GM18502 (cell line): ENCODE results near the gene CFHR5.
"Not testable (repeated sequence)": the region's sequence is repeated elsewhere in the genome, so short reads cannot be mapped to it uniquely, and the experiment has no call there.

Experiments used
- ATAC-seq: cut with Tn5 transposase; IDR thresholded peaks from one replicate; pipeline ENCODE4 v1.9.1; 2021; ENCODE audit warnings: mild to moderate bottlenecking; ENCODE audit not compliant: unreplicated experiment, poor library complexity

Gene CFHR5

DNA sequence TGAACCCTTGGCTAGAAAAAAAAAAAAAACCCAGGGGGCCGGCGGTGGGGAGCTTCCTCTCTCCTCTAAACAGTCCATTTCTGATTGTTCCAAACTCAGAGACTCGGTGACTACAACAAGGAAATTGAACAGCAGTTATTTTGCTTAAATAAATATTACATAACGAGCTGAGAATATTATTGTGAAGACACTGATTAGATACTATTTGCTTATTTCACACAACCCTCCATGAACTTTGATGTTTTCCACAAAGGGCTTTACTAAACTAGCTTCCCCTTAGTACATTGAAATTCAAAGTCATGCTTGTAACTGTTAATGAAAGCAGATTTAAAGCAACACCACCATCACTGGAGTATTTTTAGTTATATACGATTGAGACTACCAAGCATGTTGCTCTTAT is at the start of gene CFHR5:
CFHR5 (plus strand) TSS at position 279 of the 400 bp plus-strand sequence; CDS start at position 388, 109 bp downstream.
- no peak for ATAC-seq

DNA sequence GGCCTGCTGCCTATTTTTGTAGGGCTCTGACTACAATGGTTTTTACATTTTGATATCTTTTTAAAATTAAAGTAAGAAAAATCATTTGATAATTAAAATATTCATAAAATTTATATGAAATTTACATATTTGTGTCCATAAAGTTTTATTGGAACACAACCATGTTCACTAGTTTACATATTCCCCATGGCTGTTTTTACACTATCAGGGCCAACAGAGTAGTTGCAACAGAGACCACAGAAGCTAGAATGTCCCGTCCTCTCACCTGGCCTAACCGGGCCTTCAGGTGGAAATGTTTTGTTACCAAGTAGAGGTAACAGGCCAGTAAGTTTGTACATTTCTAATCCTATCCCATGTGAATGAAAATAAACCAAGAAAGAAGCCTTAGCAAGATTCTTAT is 44.5 kb upstream of the CFHR5 start:
- not testable (repeated sequence) for ATAC-seq

DNA sequence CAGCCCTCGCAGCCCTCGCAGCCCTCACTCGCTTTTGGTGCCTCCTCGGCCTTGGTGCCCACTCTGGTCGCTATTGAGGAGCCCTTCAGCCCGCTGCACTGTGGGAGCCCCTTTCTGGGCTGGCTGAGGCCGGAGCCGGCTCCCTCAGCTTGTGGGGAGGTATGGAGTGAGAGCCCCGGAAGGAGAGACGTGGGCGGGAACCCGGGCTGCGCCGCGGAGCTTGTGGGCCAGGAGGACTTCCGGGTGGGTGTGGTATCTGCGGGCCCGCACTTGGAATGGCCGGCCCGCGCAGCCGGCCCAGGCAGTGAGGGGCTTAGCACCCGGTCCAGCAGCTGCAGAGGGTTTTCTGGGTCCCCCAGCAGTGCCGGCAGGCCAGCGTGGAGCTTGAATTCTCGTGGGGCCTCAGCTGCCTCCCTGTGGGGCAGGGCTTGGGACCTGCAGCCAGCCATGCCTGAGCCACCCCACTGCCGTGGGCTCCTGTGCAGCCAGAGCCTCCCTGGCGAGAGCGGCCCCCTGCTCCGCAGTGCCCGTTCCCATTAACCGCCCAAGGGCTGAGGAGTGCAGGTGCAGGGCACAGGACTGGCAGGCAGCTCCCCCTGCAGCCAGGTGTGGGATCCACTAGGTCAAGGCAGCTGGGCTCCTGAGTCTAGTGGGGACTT is 43.7 kb upstream of the CFHR5 start:
- no peak for ATAC-seq

DNA sequence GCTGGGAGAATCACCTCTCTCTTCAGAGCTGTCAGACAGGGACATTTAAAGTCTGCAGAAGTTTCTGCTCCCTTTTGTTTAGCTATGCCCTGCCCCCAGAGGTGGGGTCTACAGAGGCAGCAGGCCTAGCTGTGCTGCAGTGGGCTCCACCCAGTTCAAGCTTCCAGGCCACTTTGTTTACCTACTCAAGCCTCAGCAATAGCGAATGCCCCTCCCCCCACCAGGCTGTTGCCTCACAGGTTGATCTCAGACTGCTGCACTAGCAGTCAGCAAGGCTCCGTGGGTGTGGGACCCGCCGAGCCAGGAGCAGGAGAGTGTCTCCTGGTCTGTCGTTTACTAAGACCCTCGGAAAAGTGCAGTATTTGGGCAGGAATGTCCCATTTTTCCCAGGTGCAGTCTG is 35.9 kb upstream of the CFHR5 start:
- ATAC-seq, result not testable (repeated sequence)

DNA sequence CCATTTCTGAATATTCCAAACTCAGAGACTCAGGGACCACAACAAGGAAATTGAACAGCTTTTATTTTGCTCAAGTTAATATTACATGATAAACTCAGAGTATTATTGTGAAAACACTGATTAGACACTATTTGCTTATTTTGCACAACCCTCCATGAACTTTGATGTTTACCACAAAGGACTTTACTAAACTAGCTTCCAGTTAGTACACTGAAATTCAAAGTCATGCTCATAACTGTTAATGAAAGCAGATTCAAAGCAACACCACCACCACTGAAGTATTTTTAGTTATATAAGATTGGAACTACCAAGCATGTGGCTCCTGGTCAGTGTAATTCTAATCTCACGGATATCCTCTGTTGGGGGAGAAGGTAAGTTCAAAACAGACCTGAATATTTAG is 33.8 kb upstream of the CFHR5 start, which contains the start of gene CFHR2:
CFHR2 (plus strand) TSS at position 171 of the 400 bp plus-strand sequence; CDS start at position 314, 143 bp downstream.
- ATAC-seq, result not testable (repeated sequence)

DNA sequence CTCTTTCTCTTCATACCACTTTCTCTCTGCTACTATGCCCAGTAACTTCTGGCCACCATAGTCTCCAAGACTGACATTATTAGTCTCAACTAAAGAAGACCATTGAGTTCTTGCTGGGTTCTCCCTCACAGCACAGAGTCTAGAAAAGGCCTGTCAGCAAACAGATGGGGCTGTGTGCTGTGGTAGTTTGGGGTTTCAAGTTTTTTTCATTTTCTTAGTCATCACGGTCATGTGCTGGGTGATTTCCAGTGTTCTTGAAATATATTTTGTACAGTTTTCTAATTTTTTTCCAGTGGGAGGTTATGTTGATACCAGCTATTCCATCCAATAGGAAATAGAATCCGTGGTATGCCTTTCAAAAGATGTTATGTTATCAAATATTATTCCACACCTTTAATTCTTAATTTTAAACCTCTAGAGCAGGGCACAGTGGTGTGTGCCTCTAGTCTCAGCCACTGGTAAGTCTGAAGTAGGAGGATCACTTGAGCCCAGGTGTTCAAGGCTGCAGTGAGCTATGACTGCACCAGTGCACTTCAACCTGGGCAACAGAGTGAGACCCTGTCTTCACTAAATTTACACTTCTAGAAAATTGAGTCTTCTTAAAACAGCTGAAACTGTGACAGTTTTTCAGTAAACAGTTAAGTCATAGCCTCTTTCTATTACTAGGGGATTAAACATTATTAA is 25.5 kb upstream of the CFHR5 start:
- peak; percentile 90 for ATAC-seq

DNA sequence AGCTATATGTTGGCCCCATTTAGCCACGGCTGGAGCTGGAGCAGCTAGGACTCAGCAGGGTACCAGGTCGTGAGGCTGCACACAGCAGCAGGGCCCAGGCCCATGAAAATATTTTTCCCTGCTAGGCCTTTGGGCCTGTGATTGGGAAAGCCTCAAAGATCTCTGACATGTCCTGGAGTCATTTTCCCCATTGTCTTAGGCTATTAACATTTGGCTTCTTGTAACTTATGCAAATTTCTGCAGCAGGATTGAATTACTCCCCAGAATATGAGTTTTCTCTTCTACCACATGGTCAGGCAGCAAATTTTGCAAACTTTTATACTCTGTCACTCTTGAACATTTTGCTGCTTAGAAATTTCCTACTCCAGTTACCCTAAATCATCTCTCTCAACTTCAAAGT is 22.6 kb upstream of the CFHR5 start:
- no peak for ATAC-seq

DNA sequence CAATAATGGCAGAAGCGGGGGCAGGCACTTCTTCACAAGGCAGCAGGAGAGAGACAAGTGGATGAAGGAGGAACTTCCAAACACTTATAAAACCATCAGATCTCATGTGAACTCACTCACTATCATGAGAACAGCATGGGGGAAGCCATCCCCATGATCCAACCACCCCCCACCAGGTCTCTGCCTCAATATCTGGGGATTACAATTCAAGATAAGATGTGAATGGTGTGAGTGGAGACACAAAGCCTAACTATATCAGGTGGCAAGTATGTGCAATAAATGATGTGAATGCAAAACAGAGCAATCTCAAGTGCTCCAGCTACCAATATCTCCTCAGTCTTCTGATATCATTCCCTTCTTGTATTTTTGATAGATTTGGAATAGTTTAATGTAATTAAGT is 21.4 kb upstream of the CFHR5 start:
- no peak for ATAC-seq

DNA sequence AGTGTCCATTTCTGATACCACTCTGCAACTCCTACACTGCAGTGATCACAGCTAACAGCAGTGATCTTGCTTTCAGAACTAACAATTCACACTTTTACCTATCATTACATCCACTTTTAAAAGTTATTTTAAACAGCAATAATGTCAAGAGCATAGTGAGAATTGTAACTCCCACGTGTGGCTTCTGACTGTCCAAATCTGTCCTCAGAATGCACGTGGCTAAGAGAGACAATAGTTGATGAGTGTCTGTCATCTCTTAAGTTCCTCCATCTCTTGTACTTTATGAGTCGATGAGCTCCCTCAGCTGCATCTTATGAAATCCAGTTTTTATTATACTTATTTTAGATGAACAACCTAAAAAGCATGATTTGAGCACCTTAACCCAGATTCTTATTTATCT is 16.5 kb upstream of the CFHR5 start:
- peak; percentile 66 for ATAC-seq

DNA sequence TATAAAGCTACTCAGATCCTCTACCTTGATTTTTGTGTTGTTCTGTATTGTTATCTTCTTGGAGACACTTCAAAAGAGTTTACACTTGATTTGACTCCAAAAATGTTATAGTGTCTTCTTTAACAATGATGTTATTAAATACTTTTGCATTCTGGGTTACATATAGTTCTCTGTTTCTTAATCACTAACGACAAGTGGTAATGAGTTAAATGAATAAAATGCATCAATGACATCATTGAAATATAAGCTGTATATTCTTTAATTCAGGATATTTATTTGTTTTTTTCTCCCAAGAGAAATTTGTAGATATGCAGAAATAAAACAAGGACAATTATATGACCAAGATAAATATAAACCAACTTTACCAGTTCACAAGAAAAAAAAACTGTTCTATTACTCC is 7.2 kb upstream of the CFHR5 start:
- ATAC-seq, result no peak

DNA sequence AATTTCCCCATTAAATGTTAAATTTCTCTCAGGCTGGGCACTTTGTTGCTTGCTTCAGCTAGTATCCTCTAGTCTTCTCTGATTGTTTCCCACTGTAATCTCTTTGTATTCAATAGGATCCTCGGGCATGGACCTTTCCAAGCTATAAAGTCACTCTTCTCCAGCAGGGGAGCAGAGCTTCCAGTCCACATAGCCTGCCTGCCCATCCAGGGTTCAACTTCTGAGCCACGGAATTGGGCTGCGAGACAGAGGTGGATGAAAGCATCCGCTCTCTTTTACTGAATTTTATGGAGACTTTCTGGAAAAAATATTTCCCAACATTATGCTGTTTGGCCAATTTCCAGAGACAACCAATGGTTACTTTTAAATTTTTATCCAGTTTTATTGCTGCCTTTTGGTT is 1.1 kb upstream of the CFHR5 start:
- no peak for ATAC-seq

DNA sequence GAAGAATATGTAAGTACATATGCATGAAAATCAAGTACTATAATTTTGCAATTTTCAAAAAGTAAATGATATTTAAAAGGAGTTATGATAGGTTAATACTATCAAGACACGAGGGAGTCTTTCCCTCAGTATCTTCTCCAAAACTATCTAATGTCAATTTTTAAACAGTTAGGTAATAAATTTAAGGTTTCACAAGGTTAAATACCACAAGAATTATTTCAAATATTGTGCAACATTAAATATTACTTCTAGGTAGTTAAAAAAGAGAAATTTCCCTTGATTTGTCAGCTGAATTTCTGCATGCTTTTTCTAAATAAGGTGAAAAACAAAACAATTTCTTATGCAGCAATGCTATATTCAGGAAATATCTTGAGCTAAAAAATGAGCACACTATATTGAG is 3.5 kb downstream of the CFHR5 start:
- no peak for ATAC-seq

DNA sequence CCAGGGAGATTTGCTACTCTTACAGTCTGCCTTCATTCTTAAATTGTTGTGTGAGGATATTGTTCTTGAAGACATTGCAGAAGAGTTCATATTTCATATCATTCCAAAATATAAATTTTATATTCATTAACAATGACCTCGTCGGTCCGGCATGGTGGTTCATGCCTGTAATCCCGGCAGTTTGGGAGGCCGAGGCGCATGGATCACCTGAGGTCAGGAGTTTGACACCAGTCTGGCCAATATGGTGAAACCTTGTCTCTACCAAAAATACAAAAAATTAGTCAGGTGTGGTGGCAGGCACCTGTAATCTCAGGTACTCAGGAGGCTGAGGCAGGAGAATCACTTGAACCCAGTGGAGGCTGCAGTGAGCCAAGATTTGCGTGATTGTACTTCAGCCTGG is 4.9 kb downstream of the CFHR5 start:
- ATAC-seq, result not testable (repeated sequence)

DNA sequence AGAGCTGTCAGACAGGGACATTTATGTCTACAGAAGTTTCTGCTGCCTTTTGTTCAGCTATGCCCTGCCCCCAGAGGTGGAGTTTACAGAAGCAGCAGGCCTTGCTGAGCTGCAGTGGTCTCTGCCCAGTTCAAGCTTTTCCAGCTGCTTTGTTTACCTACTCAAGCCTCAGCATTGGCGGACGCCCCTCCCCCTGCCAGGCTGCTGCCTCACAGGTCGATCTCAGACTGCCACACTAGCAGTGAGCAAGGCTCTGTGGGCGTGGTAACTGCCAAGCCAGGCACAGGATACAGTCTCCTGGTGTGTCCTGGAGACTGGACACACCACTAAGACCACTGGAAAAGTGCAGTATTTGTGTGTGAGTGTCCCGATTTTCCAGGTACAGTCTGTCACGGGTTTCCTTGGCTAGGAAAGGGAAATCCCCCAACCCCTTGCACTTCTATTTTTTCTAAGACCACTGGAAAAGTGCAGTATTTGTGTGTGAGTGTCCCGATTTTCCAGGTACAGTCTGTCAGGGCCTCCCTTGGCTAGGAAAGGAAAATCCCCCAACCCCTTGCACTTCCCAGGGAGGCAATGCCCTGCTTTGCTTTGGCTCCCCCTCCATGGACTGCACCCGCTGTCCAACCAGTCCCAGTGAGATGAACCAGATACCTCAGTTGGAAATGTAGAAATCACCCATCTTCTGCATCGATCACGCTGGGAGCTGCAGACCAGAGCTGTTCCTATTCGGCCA is 14.7 kb downstream of the CFHR5 start:
- not testable (repeated sequence) for ATAC-seq

DNA sequence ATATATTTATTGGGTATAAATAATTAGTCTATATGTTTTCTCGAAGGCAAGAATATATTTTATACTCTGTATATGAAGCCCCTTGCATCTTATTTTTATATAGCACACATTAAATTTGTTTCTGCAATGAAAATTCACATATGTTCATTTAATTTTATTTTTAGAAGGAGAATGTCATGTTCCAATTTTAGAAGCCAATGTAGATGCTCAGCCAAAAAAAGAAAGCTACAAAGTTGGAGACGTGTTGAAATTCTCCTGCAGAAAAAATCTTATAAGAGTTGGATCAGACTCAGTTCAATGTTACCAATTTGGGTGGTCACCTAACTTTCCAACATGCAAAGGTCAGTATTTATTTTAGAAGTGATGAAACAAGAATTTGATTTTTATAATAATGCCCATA is 16.6 kb downstream of the CFHR5 start:
- no peak for ATAC-seq

DNA sequence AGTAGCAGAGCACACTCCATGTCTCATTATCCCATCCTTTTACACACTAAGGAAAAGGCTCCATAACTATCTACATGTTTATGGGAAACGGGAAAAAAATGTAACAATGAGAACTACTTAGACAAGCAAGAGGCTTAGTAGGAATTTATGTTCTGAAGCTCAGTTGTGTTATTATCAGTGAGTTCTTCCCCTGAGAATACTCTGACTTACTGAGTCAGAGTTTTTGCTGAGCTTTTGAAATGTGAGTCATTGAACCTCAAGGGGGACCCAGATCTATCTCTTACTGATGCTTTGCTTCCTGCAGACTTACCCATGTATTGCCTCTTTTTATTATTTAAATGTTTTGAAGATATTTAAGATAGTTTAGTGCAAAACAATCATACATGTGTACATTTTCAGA is 20.1 kb downstream of the CFHR5 start:
- no peak for ATAC-seq

DNA sequence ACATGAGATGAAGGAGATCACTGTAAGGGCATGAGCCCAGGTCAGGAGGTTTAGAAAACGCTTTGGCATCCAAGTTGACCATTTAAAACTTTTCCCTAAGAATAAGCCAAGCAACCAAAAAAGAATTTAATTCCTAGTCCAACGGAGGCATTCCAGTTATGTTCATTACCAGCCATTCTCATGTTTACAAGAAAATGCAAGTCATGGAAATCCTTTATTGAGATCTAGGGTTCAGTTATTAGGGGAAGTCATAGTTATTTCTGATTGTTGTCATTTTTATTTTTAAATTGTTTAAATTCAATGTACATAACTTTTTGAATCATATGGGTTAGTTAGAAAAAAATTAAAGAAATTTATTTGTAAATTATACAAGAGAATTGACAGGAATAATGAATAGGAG is 24.5 kb downstream of the CFHR5 start:
- ATAC-seq, result no peak

DNA sequence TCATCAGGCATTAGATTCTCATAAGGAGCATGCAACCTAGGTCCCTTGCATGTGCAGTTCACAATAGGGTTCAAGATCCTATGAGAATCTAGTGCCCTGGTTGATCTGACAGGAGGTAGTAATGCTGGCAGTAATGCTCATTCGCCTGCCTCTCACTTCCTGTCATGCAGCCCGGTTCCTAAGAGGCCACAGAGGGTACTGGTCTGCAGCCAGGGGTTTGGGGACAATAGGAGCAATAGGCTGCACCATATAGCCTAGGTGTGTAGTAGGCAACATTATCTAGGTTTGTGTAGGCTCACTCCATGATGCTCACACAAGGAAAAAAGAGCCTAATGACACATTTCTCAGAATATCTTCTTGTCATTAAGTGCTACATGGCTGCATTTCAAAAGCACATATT is 25.8 kb downstream of the CFHR5 start:
- no peak for ATAC-seq

DNA sequence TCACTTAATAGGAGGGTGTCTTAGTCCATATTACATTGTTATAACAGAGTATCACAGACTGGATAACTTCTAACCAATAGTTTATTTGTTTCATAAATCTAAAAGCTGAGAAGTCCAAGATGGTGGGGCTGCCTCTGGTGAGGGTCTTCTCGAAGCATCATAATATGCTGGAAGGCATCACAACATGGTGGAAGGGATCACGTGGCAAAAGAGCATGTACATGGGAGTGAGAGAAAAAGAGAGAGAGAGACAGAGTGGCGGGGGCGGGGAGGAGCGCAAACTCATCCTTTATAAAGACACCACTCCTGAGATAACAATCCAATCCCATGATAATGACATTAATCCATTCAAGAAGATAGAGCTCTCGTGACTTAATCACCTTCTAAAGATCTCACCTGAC is 31.5 kb downstream of the CFHR5 start:
- no peak for ATAC-seq

DNA sequence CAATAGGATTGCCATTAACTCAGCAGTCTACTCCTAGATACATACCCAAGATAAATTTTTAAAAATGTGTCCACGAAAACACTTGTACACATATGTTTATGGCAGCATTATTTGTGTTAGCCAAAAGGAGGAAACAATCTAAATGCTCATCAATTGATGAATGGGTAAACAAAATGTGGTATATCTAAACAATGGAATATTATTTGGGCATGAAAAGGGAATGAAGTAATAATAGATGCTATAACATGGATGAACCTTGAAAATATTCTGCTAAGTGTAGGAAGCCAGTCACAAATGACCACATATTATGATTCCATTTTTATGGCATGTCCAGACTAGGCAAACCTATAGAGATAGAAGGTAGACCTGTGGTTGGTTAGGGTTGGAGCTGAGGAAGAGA is 34.3 kb downstream of the CFHR5 start:
- no peak for ATAC-seq

DNA sequence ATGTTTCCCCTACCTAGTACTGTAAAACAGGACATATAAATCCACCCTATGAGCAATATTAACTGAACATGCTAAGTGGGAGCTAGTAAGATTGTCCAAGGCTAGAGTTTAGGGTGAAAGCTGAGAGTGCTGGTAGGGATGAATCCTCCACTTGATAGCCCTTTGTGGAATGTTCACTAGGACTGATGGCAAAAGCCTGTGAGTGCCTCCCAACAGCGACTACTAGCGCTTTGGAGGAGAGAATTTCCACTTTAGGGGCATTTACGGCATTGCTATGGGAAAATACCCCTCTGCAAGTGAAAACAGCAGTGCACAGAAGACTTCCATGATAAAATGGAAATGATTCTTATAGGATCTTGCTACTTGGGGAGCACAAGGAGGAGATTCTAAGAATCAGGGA is 35.9 kb downstream of the CFHR5 start:
- no peak for ATAC-seq
